Coronary artery (tissue), 2 donors: ENCODE results near the gene TRPV5.

Experiments used
- DNase-seq: peaks from one replicate; pipeline ENCODE4 v3.0.0-alpha.2; 2017; ENCODE audit warnings: low spot score
- H3K27ac ChIP-seq, 2 donors: fragments of 200-600 bp; sonication (generic); one replicate each; pipeline ENCODE4 v1.5.1; 2016 to 2019
- H3K4me3 ChIP-seq: fragments of 200-600 bp; sonication (generic); 2 replicates; pipeline ENCODE4 v1.5.1; 2016; ENCODE audit warnings: mild to moderate bottlenecking, moderate library complexity
- CTCF ChIP-seq: fragments of 200-600 bp; sonication (generic); IDR thresholded peaks from one replicate; pipeline ENCODE4 v1.5.1; 2019; ENCODE audit warnings: antibody characterized with exemption

The TRPV5 gene

GRCh38 chr7:142896151-142896550 lies 37.4 kb downstream of the TRPV5 start:
- Histone ChIP-seq H3K27ac (no peak overlapping the region), H3K4me3 (no peak overlapping the region)
- peak; percentile 22 for DNase-seq
- TF ChIP-seq CTCF = no peak

GRCh38 chr7:142894985-142895593 lies 38.5 kb downstream of the TRPV5 start:
- DNase-seq = peak; percentile 46
- Histone ChIP-seq H3K27ac (no peak overlapping the region), H3K4me3 (no peak overlapping the region)
- TF ChIP-seq CTCF = no peak

GRCh38 chr7:142894112-142894984 lies 39.2 kb downstream of the TRPV5 start:
- H3K4me3 ChIP-seq = no peak overlapping the region
- no peak for TF ChIP-seq CTCF
- no peak overlapping the region for H3K27ac ChIP-seq
- DNase-seq = peak; percentile 55

- Histone ChIP-seq H3K27ac (no peak overlapping the region), H3K4me3 (no peak overlapping the region)
- TF ChIP-seq CTCF = no peak
- DNase-seq = peak; percentile 33
Observed at GRCh38 chr7:142892951-142893350, 40.6 kb downstream of the TRPV5 start.

- Histone ChIP-seq H3K4me3 (no peak overlapping the region), H3K27ac (no peak overlapping the region)
- no peak for TF ChIP-seq CTCF
- DNase-seq = peak; percentile 7
Observed at GRCh38 chr7:142891490-142892082, 42.0 kb downstream of the TRPV5 start.

- no peak for TF ChIP-seq CTCF
- DNase-seq = peak; percentile 19
- Histone ChIP-seq H3K27ac (no peak overlapping the region), H3K4me3 (no peak overlapping the region)
Observed at GRCh38 chr7:142890874-142891485, 42.6 kb downstream of the TRPV5 start.
